ENCODE data around the gene CXCL14. TPM values are rescaled to one million over a fixed set of nuclear protein-coding genes. Genes with fewer than 3 reads are reported as not detected.

Gene CXCL14, protein sequence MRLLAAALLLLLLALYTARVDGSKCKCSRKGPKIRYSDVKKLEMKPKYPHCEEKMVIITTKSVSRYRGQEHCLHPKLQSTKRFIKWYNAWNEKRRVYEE
- 4.7 TPM for total RNA-seq

DNA sequence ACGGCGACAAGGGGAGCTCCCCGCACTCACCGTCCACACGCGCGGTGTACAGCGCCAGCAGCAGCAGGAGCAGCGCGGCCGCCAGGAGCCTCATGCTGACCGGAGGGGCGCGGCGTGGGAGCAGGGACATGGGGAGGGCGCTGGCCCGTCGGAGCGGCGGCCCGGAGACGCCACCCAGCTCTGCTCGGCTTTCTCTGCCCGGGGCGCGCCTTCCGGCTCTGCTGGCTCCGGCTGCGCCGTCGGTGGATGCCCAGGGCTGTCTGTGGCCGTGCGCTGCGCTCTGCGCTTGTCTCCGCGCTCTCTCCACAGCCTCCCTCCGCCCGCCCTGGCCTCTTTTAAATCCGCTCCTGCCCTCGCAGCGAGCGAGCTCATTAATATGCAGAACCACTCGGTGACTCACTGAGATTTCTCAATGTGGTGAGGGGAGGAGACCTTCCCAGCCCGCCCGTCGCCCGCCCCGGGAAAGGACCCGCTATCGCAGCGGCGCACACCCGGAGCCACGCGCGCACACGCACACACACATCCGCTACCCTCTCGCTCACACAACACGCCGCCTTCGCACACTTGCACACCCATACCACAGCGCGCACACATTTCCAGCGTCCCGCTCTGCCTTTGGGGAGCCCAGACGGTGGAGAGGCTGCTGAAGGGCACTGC, at the start of gene CXCL14:
Gene CXCL14, minus strand, starts transcription at position 307 of the 657 bp plus-strand sequence. Its CDS starts 213 bp downstream, at position 94.
- DNase-seq (ENCODE audit: low spot score), result no peak

DNA sequence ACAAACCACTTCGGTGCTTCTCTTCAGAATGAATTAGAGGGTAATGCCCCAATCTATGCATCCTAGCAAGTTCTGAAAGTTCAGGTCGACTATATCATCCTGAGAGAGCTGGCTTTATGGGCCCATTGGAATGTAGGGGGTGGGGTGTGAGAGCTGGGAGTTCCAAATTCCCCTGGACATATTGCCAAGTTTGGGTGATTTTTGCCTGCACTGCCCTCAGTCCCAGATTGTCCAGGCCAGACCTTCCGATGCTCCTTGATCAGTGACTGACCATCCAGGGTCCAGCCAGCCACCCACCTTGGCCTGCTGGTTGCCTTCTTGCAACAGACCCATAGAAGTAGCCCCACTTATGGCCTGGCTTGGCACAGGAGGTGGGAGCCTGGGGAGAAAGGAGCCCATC, 47.8 kb upstream of the CXCL14 start:
- no peak for DNase-seq (ENCODE audit: low spot score)

DNA sequence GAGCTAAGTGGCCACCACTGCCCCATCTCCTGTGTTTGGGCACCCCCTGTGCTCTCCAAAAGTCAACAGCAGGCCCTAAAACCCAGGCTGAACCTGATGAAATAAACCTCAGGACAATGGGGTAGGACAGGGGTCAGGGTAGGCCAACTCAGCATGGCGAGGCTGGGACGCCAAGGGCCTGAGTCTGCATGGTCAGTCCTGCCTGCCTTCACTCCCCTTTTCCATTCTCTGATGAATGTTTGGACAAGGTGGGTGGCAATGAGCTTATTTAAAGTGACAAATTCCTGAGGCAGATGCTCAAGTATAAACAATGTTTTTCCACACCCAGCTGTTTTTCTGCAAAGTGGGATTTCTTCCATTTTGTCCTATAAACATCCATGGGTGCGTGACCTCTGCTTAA, 47.2 kb upstream of the CXCL14 start:
- no peak for DNase-seq (ENCODE audit: low spot score)

DNA sequence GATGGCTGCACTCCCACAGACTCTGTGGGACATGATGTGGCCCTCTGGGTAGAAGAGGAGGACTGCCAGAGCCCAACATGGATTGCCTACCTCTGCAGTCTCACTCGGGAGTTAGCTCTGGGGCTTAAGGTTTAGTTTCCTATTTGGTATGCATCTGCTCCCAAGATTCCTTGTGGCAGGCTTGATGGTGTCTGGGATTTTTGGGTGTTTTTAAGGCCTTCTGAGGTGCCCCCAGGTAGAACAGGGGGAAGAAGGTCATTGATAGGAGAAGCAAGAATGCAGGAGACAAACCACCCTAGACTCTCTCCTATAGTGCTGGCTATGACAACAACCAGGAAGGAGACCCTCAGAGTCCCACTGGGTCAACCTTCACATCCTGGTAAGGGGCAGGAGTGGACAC, 46.7 kb upstream of the CXCL14 start:
- no peak for DNase-seq (ENCODE audit: low spot score)

DNA sequence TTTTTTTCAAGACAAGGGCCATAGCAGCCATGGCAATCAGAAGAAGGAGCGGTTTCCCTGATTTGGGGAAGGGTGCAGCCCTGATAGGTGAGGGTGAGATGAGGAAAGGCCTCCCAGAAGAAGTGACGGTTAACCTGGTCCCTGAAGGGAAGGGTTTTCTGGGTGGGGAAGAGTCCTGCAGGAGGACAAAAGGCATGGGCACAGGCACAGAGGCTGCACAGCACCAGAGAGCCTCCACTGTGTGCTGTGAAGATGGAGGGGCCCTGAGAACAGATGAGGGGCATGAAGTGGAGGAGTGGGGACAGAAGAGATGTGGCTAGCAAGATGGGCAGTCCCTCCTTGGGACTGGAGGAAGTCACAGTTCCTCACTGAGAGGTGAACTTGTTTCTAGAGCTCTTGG, 46.3 kb upstream of the CXCL14 start:
- no peak for DNase-seq (ENCODE audit: low spot score)

DNA sequence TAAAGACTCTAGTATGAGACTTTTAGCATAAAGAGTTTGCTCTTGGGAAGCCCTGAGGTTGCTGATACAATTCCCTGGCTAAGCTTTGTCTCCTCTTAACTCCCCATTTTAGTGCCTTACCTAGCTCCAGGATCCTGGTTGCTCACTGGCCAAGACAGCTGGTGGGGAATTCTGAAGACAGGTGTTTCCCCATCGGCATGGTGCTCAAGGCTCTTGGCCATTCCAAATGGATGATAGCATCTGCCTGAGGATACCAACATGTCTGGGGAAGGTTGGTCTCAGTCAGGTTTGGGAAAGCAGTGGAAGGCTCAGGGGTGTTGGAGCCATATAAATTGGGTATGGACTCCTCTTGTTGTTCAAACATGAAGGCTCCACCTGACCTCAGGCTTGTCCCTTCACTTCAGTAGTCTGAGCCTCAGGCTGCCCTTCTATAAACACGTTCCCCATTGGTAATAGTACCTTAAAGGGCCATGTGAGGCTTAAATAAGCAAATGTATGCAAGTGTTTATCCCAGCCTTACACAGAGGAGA, 44.5 kb upstream of the CXCL14 start:
- DNase-seq (ENCODE audit: low spot score), result no peak

DNA sequence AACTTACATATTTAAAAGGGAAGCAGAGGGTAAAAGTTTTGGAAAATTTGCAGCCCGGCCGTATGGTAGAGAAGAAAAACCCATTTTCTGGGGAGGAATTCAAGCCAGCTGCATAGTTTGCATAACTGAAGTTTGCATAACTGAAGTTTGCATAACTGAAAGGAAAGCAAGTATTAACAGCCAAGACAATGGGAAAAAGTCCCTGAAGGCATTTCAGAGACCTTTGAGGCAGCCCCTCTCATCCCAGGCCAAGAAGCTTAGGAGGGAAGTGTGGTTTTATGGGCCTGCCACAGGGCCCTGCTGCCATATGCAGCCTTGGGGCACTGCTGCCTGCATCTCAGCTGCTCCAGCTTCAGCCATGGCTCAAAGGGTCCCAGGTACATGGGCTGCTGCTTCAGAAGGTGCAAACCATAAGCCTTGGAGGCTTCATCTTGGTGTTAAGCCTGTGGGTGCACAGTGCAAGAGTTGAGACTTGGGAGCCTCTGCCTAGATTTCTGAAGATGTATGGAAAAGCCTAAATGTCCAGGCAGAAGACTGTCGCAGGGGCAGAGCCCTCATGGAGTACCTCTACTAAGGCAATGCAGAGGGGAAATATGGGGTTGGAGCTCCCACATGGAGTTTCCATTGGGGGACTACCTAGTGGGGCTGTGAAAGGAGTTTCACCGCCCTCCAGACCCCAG, 36.9 kb upstream of the CXCL14 start:
- DNase-seq (ENCODE audit: low spot score), result no peak

DNA sequence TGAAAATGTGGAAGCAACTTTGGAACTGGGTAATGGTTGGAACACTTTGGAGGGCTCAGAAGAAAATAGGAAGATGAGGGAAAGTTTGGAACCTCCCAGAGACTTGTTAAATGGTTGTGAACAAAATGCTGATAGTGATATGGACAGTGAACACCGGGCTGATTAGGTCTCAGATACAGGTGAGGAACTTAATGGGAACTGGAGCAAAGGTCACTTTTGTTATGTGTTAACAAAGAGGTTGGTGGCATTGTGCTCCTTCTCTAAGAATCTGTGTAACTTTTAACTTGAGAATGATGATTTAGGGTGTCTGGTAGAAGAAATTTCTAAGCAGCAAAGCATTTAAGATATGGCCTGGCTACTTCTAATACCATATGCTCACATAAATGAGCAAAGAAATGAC, 36.4 kb upstream of the CXCL14 start:
- no peak for DNase-seq (ENCODE audit: low spot score)

DNA sequence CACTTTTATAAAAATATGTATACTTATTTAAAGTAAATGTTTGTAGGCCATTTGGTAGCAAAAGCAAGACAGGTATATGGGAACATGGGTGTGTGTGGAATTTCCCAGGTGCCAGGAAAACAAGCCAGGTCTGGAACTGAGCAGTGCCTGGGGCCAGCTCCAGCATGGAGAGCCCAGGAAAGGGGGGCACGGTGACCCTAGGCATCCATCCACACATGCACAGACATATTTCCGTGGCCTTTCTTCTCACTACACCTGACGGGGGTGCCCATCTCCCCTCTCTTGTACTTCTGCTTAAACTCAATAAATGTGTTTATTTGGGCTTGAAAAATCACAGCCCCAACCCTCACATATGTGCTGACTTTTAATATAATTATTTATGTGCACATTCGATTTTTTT, 31.2 kb upstream of the CXCL14 start:
- DNase-seq (ENCODE audit: low spot score), result no peak

DNA sequence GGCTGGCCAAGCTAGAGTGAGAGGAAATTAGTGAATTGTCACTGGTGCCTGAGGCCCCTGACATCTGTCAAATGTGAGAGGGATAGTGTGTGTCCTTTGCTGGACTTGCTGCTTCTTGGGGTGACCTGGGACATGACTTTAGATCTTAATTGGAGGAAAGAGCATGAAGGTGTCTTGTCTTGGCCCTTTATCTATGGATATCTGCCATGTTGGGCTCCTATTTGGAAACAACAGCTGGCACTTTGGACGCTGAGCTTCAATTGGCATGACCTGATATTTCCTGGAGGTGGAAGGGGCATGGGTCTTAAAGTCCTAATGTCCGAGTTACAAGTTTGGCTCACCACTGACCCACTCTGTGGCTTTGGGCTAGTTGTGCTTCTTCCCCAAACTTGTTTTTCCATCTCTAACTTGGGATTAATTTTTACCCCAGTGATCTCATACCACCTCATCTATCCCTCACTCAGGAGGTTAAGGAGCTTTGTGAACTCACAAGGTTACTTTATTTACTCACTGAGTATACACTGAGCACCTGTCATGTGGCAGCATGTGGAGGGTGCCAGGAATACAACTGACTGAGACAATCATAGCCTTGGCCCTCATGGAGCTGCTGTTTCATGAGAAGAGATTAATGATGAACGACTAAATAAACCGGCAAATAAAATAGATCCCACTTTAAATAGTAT, 30.1 kb upstream of the CXCL14 start:
- DNase-seq (ENCODE audit: low spot score), result no peak

DNA sequence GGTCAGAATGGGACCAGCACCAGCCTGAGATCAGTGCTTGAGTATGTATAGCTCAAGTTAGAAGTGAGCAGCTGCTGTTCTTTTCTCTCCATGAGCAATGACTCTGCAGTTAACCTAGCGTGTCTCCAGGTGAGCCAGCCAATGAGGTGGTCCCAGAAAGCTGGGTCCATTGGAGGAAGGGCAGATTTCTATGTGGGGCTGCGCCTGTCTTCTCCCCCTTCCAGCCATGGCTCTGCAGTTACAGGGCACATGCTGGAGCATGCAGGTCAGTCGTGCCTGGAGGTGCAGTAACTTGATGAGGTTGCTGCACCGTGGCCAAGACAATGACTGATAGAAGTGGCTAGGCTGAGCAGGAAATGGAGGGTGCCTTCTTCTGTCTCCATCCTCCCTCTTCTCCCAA, 29.6 kb upstream of the CXCL14 start:
- DNase-seq (ENCODE audit: low spot score), result no peak

DNA sequence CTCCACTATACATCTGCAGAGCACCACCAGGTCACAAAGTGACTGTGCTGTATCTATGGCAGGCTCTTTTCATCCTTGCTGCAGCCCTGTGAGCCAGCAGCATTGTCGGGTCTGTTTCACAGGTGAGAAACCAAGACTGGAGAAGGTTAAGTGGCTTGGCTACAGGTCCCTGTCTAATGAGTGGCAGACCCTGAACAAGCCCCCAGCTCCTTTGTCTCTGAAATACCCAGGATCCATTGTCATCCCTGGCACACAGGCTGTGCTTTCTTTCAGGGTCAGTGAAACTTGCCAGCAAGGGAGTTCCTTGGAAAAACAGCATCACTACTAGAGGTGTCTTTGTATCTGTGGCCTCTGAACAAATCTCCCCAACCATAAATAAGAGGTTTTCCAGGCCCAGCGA, 27.6 kb upstream of the CXCL14 start:
- DNase-seq (ENCODE audit: low spot score), result no peak

DNA sequence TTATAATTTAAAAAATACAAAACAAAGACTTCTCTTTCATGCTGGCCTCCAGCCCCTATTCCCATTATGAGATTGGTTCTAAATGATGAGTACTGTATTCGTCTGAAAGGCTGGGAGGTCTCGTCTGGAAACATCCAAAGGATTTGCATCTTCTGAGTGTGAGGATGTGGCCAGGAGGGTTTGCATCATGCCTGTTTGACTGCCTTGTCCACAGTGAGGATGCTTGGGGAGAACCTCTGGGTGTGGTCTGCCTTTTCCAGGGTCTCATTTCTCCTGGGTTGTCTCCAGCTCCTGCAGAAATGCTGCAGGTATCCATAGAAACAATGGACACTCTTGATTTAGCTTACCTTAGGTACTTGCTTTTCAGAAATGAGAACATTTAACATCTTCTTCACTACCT, 26.4 kb upstream of the CXCL14 start:
- no peak for DNase-seq (ENCODE audit: low spot score)

DNA sequence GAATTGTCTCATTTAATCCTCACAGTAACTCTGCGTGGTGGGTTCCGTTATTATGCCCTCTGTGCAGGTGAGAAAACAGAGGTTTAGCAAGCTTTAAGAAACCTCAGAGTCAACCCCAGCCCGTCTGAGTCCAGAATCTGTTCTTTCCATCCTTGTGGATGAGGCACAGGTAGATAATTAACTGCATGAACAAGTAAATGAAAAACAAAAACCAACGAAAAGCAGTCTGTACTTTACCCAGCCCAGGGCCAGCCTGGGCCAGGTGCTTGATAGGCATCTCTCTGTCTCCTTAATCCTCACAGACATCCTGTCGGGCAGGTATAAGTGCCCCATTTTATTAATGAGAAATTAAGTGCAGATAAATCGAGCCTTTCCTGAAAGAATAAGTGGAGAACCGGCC, 25.3 kb upstream of the CXCL14 start:
- no peak for DNase-seq (ENCODE audit: low spot score)

DNA sequence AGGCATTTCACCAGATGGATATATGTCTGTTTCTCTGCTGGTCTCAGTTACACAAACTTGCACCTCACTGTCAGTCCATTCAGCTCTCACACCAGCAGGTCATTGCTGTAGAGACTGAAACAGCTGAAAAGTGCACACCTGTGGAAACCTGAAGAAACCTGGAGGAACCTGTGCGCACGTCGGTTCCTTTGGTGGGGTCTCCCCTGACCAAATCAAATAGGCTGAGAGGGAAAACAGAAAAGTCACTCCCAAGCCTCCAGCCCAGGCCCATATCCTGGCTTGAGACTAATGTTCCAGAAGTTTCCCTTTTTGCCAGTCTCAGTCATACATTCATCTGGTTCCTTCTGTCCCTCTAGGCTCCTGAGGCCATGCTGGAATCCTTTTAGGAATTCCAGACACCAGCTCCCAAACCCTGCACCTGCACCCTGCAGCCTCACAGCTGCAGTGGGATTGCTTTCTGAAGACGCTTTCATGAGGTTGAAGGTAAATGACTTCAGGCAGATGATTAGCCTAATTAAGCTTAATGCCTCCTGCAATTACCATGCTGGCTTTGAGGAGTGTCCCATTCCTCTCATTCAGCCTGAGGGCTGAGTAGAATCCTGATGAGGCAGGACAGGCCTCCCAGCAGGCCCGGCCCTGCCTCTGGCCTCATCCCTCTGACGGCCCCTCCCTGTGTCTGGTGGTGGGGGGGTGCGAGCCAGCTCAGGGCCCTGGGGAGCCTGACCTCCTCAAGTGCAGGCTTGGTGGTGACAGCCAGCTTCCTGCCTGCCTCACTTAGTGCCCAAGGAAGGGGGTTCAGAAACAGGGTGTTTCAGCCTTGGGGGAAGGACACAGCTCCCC, 24.3 kb upstream of the CXCL14 start:
- DNase-seq (ENCODE audit: low spot score), result no peak

DNA sequence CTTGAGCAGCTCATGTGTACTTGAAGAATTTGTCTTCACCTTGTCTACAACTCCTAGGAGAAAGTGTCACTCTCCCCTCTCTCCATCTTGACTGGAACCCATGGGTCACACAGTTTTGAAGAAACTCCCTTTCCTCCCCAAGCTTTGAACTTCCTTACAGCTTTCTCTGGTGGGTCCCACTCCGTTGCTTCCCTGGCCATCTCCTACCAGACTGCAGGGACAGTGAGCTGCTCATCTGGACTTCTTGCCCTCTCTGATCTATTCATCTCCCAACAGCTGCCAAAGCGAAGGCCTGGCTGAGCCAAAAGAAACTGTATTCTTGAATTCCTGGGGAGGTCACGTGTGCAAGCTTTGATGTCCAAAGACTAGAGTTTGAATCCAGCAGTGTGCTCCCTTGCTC, 22.7 kb upstream of the CXCL14 start:
- no peak for DNase-seq (ENCODE audit: low spot score)

DNA sequence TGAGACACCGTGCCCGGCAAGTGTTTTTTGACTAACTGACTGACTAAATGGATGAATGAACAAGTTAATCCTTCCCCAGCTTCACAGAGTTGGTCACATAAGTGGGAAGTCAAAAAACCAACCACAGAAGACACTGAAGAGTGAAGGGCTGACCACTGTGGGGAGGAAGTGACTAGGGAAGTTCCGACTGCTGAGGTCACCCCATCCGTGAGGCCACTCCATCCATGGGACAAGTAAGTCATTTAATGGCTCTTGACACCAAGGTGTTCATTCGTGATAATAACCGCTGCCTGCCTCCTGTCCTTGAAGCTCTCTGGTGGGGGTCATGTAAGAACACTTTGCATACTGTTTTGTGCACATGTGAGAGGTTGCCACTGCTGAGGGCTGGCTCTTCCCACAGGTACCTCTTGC, 22.2 kb upstream of the CXCL14 start:
- no peak for DNase-seq (ENCODE audit: low spot score)

DNA sequence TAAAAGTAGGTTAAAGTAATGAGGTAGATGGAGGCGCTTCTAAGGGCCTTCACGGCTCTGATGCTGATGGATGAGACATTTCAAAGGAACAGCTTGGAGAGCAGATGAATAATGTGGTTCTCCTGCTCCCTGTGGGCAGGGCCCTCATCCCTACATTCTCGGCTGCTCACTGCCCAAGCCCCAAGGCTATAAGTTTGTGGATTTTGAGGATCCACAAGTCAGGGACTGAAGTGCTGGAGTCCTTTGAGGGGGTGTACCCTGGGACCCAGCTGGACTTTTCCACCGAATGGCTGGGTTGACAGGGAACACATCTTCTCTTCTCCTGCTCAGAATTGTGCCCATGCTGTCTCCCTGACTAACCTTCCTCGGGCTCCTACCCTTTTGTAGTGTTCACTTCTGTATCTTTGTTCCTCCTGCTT, 21.4 kb upstream of the CXCL14 start:
- DNase-seq (ENCODE audit: low spot score), result no peak

DNA sequence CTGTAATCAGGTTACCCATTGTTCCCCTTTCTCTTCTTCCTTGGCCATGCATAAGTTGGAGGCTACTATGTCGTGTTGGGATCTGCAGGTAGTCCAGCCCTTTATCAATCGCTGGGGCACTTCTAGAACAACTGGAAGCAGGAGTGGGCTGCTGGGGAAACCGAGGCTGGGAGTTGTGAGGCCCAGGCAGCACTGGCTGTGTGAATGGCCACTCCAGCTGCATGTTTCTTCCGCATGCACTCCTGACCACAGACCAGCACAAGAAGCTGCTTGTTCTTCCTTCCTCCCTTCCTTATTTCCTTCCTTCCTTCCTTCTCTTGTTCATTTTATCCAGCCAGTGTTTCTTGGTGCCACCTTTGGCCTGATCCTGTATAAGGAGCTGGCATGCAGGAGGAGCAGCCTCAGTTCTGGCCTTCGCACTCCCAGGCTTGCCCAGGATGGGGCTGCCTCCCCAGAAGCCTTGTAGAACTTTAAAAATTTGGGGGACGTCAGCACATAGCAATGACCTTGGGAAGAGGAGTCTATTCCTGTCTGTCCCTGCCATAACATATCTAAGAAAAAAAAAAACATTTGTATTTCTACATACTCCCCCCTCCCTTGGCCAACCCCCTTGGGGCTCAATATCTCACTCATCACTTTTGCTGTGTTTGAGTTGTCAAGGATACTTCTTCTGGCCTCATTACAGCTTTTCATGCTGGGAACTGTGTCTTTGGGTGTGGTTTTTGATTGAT, 20.8 kb upstream of the CXCL14 start:
- no peak for DNase-seq (ENCODE audit: low spot score)

DNA sequence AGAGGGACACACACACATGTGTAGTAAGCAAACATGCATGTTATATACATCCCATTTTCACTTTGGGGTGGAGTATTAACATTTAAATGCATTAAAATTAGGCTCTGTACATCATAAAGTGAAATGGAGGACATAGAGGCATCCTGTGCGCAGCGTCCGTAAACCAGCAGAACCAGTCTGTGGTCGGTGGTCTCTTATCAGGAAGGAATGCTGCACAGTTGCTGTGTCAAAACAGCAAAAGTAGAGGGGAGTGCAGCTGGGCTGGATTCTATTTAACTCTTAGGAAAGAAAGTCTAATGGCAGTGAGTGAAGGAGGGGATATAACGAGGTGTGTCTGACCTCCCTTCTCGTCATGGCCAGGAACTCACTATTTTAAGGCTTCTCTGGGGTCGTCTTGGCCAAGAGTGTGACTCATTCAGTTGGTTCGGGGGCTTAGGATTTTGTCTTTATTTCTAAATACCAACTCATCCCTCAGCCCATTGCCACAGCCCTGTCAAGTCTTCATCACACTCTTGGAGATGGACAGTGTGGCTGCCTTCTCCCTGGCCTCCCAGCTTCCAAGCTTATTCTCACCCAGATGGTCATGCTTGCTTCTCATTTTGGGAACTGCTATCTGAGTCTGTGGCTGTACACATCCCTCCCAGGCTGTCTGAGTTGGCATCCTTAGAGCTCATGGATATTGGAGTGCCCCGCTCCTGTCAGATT, 20.1 kb upstream of the CXCL14 start:
- DNase-seq (ENCODE audit: low spot score), result no peak
